ENCODE measurements around the gene DPCD. TPM values are rescaled to one million over a fixed set of nuclear protein-coding genes. Genes with fewer than 3 reads are reported as not detected.

DPCD gene
- total RNA-seq, 1 donor = 46.3 TPM

DNA sequence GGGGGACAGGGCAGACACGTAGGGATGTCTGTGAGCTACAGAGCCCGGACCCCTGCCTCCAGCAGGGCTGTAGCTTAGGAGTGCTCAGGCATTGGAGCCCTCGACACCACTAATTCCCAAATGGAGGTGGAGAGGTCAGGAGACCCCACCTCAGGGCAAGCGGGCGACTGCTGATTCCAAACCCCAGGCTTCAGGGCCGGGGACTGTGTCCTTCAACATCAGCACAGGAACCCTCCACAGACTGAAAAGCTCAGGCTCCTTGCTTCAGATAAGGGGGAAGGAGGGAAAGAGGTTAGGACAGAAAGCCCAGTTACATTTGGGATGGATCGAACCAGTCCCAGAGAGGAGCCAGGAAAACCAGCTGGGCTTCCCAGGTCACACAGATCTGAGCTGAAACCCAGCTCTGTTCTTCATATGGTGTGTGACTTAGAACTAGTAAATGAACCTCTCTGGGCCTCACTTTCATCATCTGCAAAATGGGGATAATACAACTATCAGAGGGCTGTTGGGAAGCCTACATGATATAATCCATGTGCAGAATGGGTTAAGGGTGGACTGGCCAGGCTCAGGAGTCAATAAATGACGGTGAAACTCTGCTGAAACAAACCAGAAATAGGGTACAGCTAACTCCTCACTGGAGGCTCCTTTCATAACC lies 16.7 kb upstream of the DPCD start:
- H3K4me3 ChIP-seq (ENCODE audit: low read depth, low read length) = no peak overlapping the region
- TF ChIP-seq, protein P1, sequence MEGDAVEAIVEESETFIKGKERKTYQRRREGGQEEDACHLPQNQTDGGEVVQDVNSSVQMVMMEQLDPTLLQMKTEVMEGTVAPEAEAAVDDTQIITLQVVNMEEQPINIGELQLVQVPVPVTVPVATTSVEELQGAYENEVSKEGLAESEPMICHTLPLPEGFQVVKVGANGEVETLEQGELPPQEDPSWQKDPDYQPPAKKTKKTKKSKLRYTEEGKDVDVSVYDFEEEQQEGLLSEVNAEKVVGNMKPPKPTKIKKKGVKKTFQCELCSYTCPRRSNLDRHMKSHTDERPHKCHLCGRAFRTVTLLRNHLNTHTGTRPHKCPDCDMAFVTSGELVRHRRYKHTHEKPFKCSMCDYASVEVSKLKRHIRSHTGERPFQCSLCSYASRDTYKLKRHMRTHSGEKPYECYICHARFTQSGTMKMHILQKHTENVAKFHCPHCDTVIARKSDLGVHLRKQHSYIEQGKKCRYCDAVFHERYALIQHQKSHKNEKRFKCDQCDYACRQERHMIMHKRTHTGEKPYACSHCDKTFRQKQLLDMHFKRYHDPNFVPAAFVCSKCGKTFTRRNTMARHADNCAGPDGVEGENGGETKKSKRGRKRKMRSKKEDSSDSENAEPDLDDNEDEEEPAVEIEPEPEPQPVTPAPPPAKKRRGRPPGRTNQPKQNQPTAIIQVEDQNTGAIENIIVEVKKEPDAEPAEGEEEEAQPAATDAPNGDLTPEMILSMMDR (IDR thresholded peaks at IDR 0.05; ENCODE audit: insufficient read depth, low read length) = no peak
- DNase-seq (ENCODE audit: low read depth) = no peak

DNA sequence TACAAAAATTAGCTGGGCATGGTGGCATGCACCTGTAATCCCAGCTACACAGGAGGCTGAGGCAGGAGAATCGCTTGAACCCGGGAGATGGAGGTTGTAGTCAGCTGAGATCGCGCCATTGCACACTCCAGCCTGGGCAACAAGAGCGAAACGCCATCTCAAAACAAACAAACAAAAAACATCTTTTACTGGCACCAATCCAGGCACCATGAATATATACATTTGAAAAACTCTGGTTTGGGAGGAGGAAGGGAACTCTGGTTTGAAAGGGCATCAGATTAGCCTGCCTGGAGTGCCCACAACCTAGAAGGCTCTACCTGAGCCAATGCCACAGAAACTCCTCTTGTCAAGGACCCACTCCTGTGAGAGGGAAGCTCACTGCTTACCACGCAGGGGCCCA lies 16.0 kb upstream of the DPCD start:
- TF ChIP-seq, protein P1 (IDR thresholded peaks at IDR 0.05; ENCODE audit: insufficient read depth, low read length) = no peak
- DNase-seq (ENCODE audit: low read depth) = no peak
- H3K4me3 ChIP-seq (ENCODE audit: low read depth, low read length) = no peak overlapping the region

DNA sequence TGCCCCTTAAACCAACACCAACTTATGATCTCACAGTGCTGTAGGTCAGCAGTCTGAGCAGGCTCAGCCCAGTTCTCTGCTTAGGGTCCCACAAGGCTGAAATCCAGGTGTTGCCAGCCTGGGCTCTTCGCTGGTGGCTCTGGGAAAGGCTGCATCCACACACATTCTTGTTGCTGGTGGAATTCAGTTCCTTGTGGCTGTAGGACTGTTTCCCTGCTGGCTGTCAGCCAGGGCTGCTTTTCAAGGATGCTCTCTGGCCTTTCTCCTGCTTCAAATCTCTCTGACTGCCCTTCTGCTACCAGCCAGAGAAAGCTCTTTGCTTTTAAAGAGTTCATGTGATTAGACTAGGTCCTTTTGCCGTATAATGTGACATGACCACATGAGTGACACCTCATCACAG lies 15.3 kb upstream of the DPCD start:
- no peak overlapping the region for H3K4me3 ChIP-seq (ENCODE audit: low read depth, low read length)
- TF ChIP-seq, protein P1 (IDR thresholded peaks at IDR 0.05; ENCODE audit: insufficient read depth, low read length) = no peak
- no peak for DNase-seq (ENCODE audit: low read depth)

DNA sequence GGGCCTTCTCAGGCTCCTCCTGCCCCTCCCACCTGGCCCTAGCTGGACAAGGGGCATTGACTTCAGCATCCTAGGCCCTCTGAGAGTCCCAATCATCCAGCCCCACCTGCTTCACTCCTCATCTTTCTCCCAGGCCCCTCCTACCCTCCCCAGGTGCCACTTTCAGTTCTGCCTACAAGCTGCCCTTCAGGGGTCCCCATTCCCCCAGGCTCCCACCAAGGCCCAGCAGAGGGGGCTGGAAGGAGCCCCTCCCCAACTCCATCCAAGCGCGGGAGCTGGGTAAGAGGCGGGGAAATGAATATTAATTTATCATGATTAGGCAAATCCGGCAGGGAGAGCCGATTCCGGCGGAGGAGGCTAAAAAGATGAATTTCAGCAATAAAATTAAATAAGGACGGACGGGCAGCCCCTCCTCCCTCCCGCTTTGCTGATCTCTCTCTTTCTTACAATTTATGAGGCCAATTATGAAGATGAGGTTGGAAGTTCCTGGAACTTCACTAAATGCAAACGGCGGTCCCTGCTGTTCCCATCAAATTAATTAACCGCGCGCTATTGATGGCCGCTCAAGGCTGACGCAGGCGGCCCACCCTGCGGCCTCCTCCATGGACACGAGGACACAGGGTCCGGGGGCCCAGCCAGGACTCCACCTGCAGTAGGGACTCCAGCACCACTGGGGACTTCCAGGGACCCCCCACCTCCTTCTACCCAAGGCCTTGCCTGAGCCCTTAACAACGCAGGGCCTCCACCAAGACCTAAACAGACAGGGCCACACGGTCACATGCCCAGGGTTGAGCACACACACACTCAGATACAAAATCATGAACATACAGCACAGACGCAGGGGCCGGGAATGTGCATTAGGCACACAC lies 14.0 kb upstream of the DPCD start:
- no peak overlapping the region for H3K4me3 ChIP-seq (ENCODE audit: low read depth, low read length)
- TF ChIP-seq, protein P1 (IDR thresholded peaks at IDR 0.05; ENCODE audit: insufficient read depth, low read length) = no peak
- no peak for DNase-seq (ENCODE audit: low read depth)

DNA sequence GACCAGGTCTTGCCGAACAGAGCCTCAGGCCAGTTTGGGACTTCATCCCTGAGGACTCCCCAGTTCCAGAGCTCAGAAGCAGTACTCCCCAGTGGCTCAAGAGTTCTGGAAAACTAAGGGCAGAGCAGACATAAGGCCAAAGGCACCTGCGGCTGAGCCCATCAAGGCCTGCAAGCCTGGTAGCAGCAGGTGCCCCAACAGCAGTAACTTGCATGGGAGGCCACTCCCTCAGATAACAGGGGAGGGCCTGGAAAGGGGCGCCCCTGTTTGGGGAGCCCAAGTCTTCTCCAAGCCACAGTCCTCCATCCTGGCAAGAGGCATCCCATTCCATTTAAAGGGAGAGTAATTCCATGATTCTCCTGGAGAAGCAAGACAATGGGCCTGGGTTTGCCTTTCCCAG lies 13.0 kb upstream of the DPCD start:
- TF ChIP-seq, protein P1 (IDR thresholded peaks at IDR 0.05; ENCODE audit: insufficient read depth, low read length) = no peak
- no peak overlapping the region for H3K4me3 ChIP-seq (ENCODE audit: low read depth, low read length)
- no peak for DNase-seq (ENCODE audit: low read depth)

DNA sequence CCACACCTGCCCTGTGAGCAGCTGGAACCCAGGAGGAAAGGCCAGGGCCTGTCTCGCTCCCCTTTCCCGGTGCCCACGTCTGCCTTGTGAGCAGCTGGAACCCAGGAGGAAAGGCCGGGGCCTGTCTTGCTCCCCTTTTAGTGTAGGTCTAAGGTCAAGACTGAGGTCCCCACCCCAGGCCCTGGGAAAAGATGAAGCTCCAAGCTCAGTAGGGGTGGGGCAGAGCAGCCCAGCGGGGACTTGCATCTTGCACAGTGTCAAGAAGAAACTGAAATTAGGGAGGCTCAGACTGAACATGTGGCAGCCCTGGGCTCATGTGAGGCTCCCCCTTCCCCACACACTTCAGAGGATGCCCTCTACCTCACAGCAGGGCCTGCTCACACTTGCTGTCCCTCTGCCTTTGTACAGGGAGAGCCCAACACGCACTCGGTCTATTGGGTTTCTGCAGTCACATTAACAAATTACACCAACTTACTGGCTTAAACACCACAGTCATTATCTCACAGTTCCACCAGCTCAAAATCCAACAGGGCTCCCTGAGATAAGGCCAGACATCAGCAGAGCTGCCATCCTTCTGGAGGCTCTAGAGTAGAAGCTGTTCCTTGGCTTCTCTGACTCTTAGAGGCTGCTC lies 12.4 kb upstream of the DPCD start:
- no peak for DNase-seq (ENCODE audit: low read depth)
- H3K4me3 ChIP-seq (ENCODE audit: low read depth, low read length) = no peak overlapping the region
- TF ChIP-seq, protein P1 (IDR thresholded peaks at IDR 0.05; ENCODE audit: insufficient read depth, low read length) = no peak
